Stimulated activated CD8-positive, alpha-beta memory T cell treated with anti-CD3 and anti-CD28 coated beads, Interleukin-15, amount 100 ng/mL, for 48 hours (primary cell): Measurements from ENCODE around the gene CNST.
"Not testable (repeated sequence)": the region's sequence is repeated elsewhere in the genome, so short reads cannot be mapped to it uniquely, and the experiment has no call there.

Experiments
- DNase-seq, 2 donors: peaks; one replicate each; pipeline ENCODE4 v3.0.0-alpha.2; 2020; ENCODE audit warnings: low read depth in 2 of 2

Gene CNST

DNA sequence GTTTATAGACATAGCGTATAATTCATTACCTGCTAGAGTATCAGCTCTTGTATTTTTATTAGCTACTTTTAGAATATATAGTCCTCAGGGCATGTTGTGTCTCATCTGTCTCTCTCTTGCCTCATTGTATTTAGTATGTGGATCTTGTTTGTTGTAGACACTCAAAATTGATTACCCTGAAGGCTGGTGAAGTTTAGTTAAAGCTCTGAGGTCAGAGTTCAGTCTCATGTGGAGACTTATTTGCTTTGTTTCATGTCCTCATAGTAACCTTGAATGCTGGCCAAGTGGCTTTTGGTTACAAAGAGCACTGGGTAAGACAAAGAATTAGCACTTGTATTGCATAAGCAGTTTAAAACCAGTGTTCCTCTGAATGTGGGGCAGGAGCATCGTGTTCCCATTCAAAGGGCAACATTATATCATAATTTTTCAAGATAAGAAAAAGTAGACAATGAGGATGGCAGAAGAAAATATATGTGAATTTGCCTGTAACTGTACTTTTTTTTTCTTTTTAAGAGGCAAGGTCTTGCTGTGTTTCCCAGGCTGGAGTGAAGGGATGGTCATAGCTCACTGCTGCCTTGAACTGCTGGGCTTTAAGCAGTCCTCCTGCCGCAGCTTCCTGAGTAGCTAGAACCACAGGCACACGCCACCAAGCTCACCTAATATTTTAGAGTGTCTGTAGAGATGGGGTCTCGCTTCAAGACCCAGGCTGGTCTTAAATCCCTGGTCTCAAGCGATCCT is 17.4 kb downstream of the CNST start:
- no peak for DNase-seq

DNA sequence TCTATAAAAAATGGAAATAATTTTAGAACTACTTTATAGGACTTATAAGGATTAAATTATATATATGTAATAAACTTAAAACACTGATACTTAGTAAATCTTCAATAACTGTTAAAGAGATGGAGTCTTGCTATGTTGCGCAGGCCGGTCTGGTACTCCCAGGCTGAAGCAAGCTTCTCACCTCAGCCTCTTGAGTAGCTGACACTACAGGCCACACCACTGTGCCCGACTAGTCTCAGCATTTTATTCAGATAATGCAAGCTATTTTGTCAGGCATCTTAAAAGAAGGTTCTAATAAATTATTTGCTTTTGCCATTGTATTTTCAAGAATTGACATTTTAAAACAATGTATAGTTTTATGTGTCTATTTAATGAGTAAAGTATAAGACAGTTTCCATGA is 20.8 kb downstream of the CNST start:
- no peak for DNase-seq

GRCh38 chr1:246587606-246588005 is 21.4 kb downstream of the CNST start:
- DNase-seq = no peak

DNA sequence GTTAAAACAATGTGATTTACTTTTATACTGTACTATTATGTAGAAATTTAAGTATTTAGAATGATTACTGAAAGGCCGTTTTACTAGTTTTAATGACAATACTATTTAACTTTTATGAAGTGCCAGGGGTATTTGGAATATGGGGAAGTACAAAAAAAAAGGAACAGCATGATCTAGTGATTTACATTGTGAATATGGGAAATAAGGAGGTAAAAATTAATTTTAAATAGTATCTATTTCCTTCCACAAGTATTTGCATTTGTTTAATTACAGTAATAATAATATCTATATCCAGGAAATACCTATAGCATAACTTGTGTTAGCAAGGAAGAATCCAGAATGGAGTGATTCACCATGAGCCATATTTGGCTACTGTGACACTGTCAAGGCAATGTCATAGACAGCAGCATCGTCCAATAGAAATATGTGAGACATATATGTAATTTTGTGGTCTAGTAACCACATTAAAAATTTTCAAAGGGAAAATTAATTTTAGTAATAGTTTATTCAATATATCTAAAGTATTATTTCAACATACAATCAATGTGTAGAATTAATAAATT is 22.0 kb downstream of the CNST start:
- DNase-seq = no peak

- not testable (repeated sequence) for DNase-seq
These were observed 23.7 kb downstream of the CNST start for GRCh38 chr1:246589919-246590318.

- no peak for DNase-seq
These were observed 24.8 kb downstream of the CNST start for GRCh38 chr1:246591047-246591446.

GRCh38 chr1:246591504-246591903 is 25.2 kb downstream of the CNST start:
- no peak for DNase-seq

DNA sequence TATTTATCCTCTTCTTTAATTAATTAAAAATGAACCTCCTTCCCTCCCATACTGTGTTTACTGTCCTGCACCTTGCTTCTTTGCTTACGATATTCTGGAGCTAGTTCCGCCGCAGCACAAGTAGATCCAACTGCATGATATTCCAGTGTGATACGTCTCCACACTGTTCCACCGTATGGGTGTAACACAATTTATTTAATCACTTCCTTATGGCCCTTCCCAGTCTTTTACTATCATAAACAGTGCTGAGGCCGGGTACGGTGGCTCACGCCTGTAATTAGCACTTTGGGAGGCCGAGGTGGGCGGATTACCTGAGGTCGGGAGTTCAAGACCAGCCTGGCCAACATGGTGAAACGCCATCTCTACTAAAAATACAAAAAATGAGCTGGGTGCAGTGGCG is 25.7 kb downstream of the CNST start:
- DNase-seq = no peak

GRCh38 chr1:246592695-246593094 is 26.4 kb downstream of the CNST start:
- DNase-seq = no peak

DNA sequence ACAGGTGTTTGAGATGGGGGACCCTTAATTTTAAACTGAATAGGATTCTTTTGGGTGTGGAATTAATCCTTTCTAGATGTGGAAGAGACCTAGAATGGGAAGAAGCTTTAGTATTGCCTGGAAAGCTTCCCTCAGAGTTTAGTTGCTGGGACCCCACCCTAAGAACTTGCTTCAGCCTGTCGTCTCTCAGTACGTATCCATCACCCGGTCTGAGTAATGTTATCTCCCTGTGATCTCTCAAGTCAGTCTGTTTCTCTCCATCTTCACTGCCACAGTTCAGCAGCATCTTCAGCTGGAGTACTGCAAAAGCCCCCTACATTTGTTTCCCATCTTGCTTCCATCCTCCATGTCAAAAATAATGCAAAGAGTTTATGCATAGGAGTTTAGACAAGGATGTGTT is 28.9 kb downstream of the CNST start:
- DNase-seq = no peak

- DNase-seq = no peak
These were observed 31.1 kb downstream of the CNST start for GRCh38 chr1:246597340-246597739.

DNA sequence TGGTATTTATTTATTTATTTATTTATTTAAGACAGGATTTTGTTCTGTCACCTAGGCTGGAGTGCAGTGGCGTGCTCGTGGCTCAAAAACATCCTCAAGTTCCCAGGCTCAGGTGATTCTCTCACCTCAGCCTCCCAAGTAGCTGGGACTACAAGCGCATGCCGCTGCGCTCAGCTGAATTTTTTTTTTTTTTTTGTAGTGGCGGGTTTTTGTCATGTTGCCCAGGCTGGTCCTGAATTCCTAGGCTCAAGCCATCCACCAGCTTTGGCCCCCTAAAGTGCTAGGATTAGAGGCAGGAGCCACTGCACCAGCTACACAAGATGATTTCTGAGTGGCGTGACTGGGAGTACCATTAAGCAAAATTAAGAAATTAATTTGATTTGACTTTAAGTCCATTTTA is 31.7 kb downstream of the CNST start:
- DNase-seq = no peak

GRCh38 chr1:246599315-246599714 is 33.1 kb downstream of the CNST start:
- DNase-seq = no peak

- DNase-seq = no peak
These were observed 34.3 kb downstream of the CNST start for GRCh38 chr1:246600579-246600978.

- peak in 1 of 2 donors; percentile 8 for DNase-seq
These were observed 35.9 kb downstream of the CNST start for GRCh38 chr1:246602194-246602593.

DNA sequence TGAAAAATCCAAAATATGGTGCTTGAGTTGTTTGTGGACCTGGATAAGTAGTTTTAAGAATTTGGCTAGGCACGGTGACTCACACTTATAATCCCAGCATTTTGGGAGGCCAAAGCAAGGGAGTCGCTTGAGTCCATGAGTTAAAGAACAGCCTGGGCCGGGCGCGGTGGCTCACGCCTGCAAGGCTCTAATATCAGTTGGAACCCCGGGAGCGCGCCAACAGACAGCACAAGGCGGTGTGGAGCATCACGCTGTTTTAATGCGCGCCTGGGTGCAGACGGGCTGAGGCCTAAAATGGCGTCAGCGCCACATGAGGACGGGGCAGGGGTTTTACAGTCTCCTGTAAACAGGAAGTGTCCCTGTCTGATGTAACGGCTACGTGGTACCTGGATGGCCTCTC is 39.0 kb downstream of the CNST start:
- not testable (repeated sequence) for DNase-seq

DNA sequence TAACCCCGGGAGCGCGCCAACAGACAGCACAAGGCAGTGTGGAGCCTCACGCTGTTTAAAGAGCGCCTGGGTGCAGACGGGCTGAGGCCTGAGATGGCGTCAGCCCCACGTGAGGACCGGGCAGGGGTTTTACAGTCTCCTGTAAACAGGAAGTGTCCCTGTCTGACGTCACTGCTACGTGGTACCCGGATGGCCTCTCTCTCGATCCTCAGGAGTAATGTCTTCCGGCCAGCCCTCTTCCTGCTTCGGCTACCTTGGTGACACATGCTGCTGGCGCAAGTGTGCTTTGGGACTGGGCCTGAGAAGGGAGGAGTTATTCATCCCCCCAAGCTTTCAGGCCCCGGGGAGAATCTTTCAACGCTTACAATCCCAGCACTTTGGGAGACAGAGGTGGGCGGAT is 41.2 kb downstream of the CNST start:
- no peak for DNase-seq

- DNase-seq = peak; percentile 16 to 17
These were observed 42.5 kb downstream of the CNST start for GRCh38 chr1:246608616-246609376.

GRCh38 chr1:246609632-246610031 is 43.4 kb downstream of the CNST start:
- DNase-seq = no peak

- DNase-seq = no peak
These were observed 47.0 kb downstream of the CNST start for GRCh38 chr1:246613096-246613758.

- DNase-seq = no peak
These were observed 50.9 kb downstream of the CNST start for GRCh38 chr1:246617156-246617555.

DNA sequence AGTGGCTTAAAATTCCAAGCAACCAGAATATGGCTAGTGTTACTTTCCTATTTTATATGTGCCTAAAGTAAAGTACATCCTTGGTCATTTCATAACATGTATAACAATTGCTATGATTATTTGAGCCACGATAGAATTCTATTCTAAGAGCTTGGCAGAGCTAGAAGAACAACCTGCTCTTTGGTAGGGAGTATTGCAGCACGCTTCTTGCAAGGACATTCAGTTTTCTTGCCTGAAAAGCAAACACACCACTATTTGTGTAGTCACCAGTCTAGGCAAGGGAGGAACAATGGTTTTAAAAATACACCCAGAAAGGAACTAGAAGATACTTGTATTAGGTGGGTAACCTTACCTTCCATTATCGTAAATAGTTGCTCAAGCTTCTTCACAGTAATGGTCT is 51.5 kb downstream of the CNST start:
- no peak for DNase-seq
